ENCODE results near the gene PLA2R1.

The PLA2R1 gene

GRCh38 chr2:160035125-160035524, 27.3 kb downstream of the PLA2R1 start:
- Histone ChIP-seq H4K8ac (ENCODE audit: low read depth, low read length) (no peak overlapping the region), H3K36me3 (replicated peaks in 1 of 2; ENCODE audit: control insufficient read depth in 2 of 2, insufficient read depth in 2 of 2, low read length in 2 of 2) (no peaks in the 10 kb centered on the region), H3K4ac (ENCODE audit: low read length) (no peak overlapping the region), H3K27me3 (ENCODE audit: control insufficient read depth in 3 of 3, insufficient read depth in 3 of 3, low read depth in 1 of 3, low read length in 3 of 3) (no peaks in the 10 kb centered on the region), H2BK15ac (ENCODE audit: low read length) (no peak overlapping the region), H3K14ac (ENCODE audit: low read length) (no peak overlapping the region), H3K79me1 (ENCODE audit: low read depth, low read length) (no peaks in the 10 kb centered on the region), H3K4me3 (ENCODE audit: low read length in 2 of 2) (no peak overlapping the region), H3K4me2 (ENCODE audit: insufficient read depth, low read length, poor library complexity, severe bottlenecking) (no peak overlapping the region), H2AFZ (ENCODE audit: low read length) (no peak overlapping the region), H2BK5ac (ENCODE audit: low read length) (no peak overlapping the region), H3K27ac (replicated peaks; ENCODE audit: low read length) (no peak overlapping the region), H2BK120ac (ENCODE audit: low read depth, low read length) (no peak overlapping the region), H4K91ac (ENCODE audit: low read depth, low read length, poor library complexity) (no peak overlapping the region), H3K18ac (ENCODE audit: low read length) (no peak overlapping the region), H3K4me1 (ENCODE audit: control insufficient read depth in 2 of 2, insufficient read depth in 1 of 2, low read depth in 1 of 2, low read length in 2 of 2) (peaks cover 0 to 10% of the 10 kb centered on the region in 2 donors), H3K9ac (ENCODE audit: low read depth, low read length, poor library complexity) (no peak overlapping the region), H3K9me3 (replicated peaks in 1 of 2; ENCODE audit: control insufficient read depth in 2 of 2, insufficient read depth in 1 of 2, low read depth in 1 of 2, low read length in 2 of 2) (no peaks in the 10 kb centered on the region), H2AK5ac (ENCODE audit: low read depth, low read length) (no peak overlapping the region), H3K23ac (ENCODE audit: low read depth, low read length, poor library complexity) (no peak overlapping the region), H2BK12ac (ENCODE audit: low read length) (no peak overlapping the region)
- no CpG with 5 or more reads among the region's 1 CpG for WGBS, 2 donors (ENCODE audit: extremely low coverage in 2 of 2, insufficient read length in 2 of 2, insufficient replicate concordance in 1 of 2)
- DNase-seq (ENCODE audit: low spot score), result no peak

- Histone ChIP-seq H3K4me3 (ENCODE audit: low read length in 2 of 2) (no peak overlapping the region), H3K27me3 (ENCODE audit: control insufficient read depth in 3 of 3, insufficient read depth in 3 of 3, low read depth in 1 of 3, low read length in 3 of 3) (no peaks in the 10 kb centered on the region), H3K36me3 (replicated peaks in 1 of 2; ENCODE audit: control insufficient read depth in 2 of 2, insufficient read depth in 2 of 2, low read length in 2 of 2) (no peaks in the 10 kb centered on the region), H2AK5ac (ENCODE audit: low read depth, low read length) (no peak overlapping the region), H3K18ac (ENCODE audit: low read length) (no peak overlapping the region), H4K91ac (ENCODE audit: low read depth, low read length, poor library complexity) (no peak overlapping the region), H2BK120ac (ENCODE audit: low read depth, low read length) (no peak overlapping the region), H3K9me3 (replicated peaks in 1 of 2; ENCODE audit: control insufficient read depth in 2 of 2, insufficient read depth in 1 of 2, low read depth in 1 of 2, low read length in 2 of 2) (no peaks in the 10 kb centered on the region), H3K23ac (ENCODE audit: low read depth, low read length, poor library complexity) (no peak overlapping the region), H2BK12ac (ENCODE audit: low read length) (no peak overlapping the region), H3K79me1 (ENCODE audit: low read depth, low read length) (no peaks in the 10 kb centered on the region), H3K4me2 (ENCODE audit: insufficient read depth, low read length, poor library complexity, severe bottlenecking) (no peak overlapping the region), H3K4ac (ENCODE audit: low read length) (no peak overlapping the region), H2AFZ (ENCODE audit: low read length) (no peak overlapping the region), H3K4me1 (ENCODE audit: control insufficient read depth in 2 of 2, insufficient read depth in 1 of 2, low read depth in 1 of 2, low read length in 2 of 2) (peaks cover 0 to 10% of the 10 kb centered on the region in 2 donors), H3K14ac (ENCODE audit: low read length) (no peak overlapping the region), H2BK15ac (ENCODE audit: low read length) (no peak overlapping the region), H3K9ac (ENCODE audit: low read depth, low read length, poor library complexity) (no peak overlapping the region), H4K8ac (ENCODE audit: low read depth, low read length) (no peak overlapping the region), H2BK5ac (ENCODE audit: low read length) (no peak overlapping the region), H3K27ac (replicated peaks; ENCODE audit: low read length) (no peak overlapping the region)
- WGBS, 2 donors (ENCODE audit: extremely low coverage in 2 of 2, insufficient read length in 2 of 2, insufficient replicate concordance in 1 of 2), result no CpG with 5 or more reads among the region's 6 CpGs
- DNase-seq (ENCODE audit: low spot score), result no peak
Observed at GRCh38 chr2:160034396-160034795, 28.0 kb downstream of the PLA2R1 start.

DNA sequence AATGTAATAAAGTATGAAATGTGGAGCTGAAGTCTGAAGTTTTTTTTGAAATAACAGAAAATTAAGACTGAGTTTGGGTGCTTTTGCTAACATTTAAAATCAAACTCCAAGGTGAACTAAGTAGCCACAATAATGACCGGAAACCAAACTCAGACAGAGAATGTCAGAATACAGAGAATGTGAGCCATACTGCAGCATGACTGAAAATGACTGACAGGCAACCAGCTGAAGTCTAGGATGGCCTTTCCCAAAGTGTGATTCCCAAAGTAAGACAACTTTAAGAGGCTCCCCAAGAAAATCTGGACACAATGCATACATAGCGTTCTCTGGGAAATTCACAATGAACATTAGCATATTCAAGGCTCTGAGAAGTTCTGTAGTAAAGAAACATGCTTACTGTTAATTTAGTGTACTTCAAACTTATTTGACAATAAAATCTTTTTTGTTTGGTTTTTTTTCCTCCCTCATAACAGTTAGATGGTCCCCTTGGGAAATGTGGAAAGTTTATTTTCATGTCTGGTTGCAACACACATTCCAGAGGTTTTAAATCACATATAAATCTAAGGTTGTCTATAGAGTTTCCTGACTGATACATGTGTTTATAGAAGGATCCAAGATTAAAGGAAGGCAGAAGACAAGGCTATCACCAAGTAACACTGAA, 28.6 kb downstream of the PLA2R1 start:
- Histone ChIP-seq H3K9me3 (replicated peaks in 1 of 2; ENCODE audit: control insufficient read depth in 2 of 2, insufficient read depth in 1 of 2, low read depth in 1 of 2, low read length in 2 of 2) (no peaks in the 10 kb centered on the region), H3K18ac (ENCODE audit: low read length) (no peak overlapping the region), H2AK5ac (ENCODE audit: low read depth, low read length) (no peak overlapping the region), H4K8ac (ENCODE audit: low read depth, low read length) (no peak overlapping the region), H3K23ac (ENCODE audit: low read depth, low read length, poor library complexity) (no peak overlapping the region), H3K4me3 (ENCODE audit: low read length in 2 of 2) (no peak overlapping the region), H3K14ac (ENCODE audit: low read length) (no peak overlapping the region), H2BK5ac (ENCODE audit: low read length) (no peak overlapping the region), H4K91ac (ENCODE audit: low read depth, low read length, poor library complexity) (no peak overlapping the region), H2AFZ (ENCODE audit: low read length) (no peak overlapping the region), H3K4me1 (ENCODE audit: control insufficient read depth in 2 of 2, insufficient read depth in 1 of 2, low read depth in 1 of 2, low read length in 2 of 2) (peaks cover 0 to 10% of the 10 kb centered on the region in 2 donors), H3K4ac (ENCODE audit: low read length) (no peak overlapping the region), H2BK12ac (ENCODE audit: low read length) (no peak overlapping the region), H3K4me2 (ENCODE audit: insufficient read depth, low read length, poor library complexity, severe bottlenecking) (no peak overlapping the region), H2BK15ac (ENCODE audit: low read length) (no peak overlapping the region), H3K36me3 (replicated peaks in 1 of 2; ENCODE audit: control insufficient read depth in 2 of 2, insufficient read depth in 2 of 2, low read length in 2 of 2) (no peaks in the 10 kb centered on the region), H2BK120ac (ENCODE audit: low read depth, low read length) (no peak overlapping the region), H3K27ac (replicated peaks; ENCODE audit: low read length) (no peak overlapping the region), H3K9ac (ENCODE audit: low read depth, low read length, poor library complexity) (no peak overlapping the region), H3K27me3 (ENCODE audit: control insufficient read depth in 3 of 3, insufficient read depth in 3 of 3, low read depth in 1 of 3, low read length in 3 of 3) (peaks cover 0 to 2% (median 0%) of the 10 kb centered on the region in 3 experiments), H3K79me1 (ENCODE audit: low read depth, low read length) (no peaks in the 10 kb centered on the region)
- no CpG with 5 or more reads among the region's 2 CpGs for WGBS, 2 donors (ENCODE audit: extremely low coverage in 2 of 2, insufficient read length in 2 of 2, insufficient replicate concordance in 1 of 2)
- no peak for DNase-seq (ENCODE audit: low spot score)

- no peak overlapping the region for H3K18ac ChIP-seq (ENCODE audit: low read length)
- H2BK15ac ChIP-seq (ENCODE audit: low read length), result no peak overlapping the region
- H3K9me3 ChIP-seq (replicated peaks in 1 of 2; ENCODE audit: control insufficient read depth in 2 of 2, insufficient read depth in 1 of 2, low read depth in 1 of 2, low read length in 2 of 2), result no peaks in the 10 kb centered on the region
- DNase-seq (ENCODE audit: low spot score), result no peak
- H3K27ac ChIP-seq (replicated peaks; ENCODE audit: low read length), result no peak overlapping the region
- no peak overlapping the region for H2BK5ac ChIP-seq (ENCODE audit: low read length)
- no peak overlapping the region for H2BK12ac ChIP-seq (ENCODE audit: low read length)
- H2AFZ ChIP-seq (ENCODE audit: low read length), result no peak overlapping the region
- H3K79me1 ChIP-seq (ENCODE audit: low read depth, low read length), result no peaks in the 10 kb centered on the region
- no peak overlapping the region for H3K4ac ChIP-seq (ENCODE audit: low read length)
- H3K27me3 ChIP-seq (ENCODE audit: control insufficient read depth in 3 of 3, insufficient read depth in 3 of 3, low read depth in 1 of 3, low read length in 3 of 3), result peaks cover 0 to 2% (median 0%) of the 10 kb centered on the region in 3 experiments
- no peaks in the 10 kb centered on the region for H3K36me3 ChIP-seq (replicated peaks in 1 of 2; ENCODE audit: control insufficient read depth in 2 of 2, insufficient read depth in 2 of 2, low read length in 2 of 2)
- no CpG with 5 or more reads among the region's 2 CpGs for WGBS, 2 donors (ENCODE audit: extremely low coverage in 2 of 2, insufficient read length in 2 of 2, insufficient replicate concordance in 1 of 2)
- no peak overlapping the region for H3K9ac ChIP-seq (ENCODE audit: low read depth, low read length, poor library complexity)
- no peak overlapping the region for H2BK120ac ChIP-seq (ENCODE audit: low read depth, low read length)
- no peak overlapping the region for H3K4me2 ChIP-seq (ENCODE audit: insufficient read depth, low read length, poor library complexity, severe bottlenecking)
- no peaks in the 10 kb centered on the region for H3K4me1 ChIP-seq (ENCODE audit: control insufficient read depth in 2 of 2, insufficient read depth in 1 of 2, low read depth in 1 of 2, low read length in 2 of 2)
- H3K4me3 ChIP-seq (ENCODE audit: low read length in 2 of 2), result no peak overlapping the region
- H2AK5ac ChIP-seq (ENCODE audit: low read depth, low read length), result no peak overlapping the region
- H4K91ac ChIP-seq (ENCODE audit: low read depth, low read length, poor library complexity), result no peak overlapping the region
- H3K23ac ChIP-seq (ENCODE audit: low read depth, low read length, poor library complexity), result no peak overlapping the region
- H3K14ac ChIP-seq (ENCODE audit: low read length), result no peak overlapping the region
- no peak overlapping the region for H4K8ac ChIP-seq (ENCODE audit: low read depth, low read length)
Observed at GRCh38 chr2:160029270-160029628, 33.2 kb downstream of the PLA2R1 start.

All from neuronal stem cell (in vitro differentiated cells).